ENCODE results near the gene DAPK1. TPM values are rescaled to one million over a fixed set of nuclear protein-coding genes. Genes with fewer than 3 reads are reported as not detected.
"Not testable (repeated sequence)": the region's sequence is repeated elsewhere in the genome, so short reads cannot be mapped to it uniquely, and the experiment has no call there.

Gene DAPK1
- total RNA-seq, 1 experiment from 2014 or later: 0.03 TPM

DNA sequence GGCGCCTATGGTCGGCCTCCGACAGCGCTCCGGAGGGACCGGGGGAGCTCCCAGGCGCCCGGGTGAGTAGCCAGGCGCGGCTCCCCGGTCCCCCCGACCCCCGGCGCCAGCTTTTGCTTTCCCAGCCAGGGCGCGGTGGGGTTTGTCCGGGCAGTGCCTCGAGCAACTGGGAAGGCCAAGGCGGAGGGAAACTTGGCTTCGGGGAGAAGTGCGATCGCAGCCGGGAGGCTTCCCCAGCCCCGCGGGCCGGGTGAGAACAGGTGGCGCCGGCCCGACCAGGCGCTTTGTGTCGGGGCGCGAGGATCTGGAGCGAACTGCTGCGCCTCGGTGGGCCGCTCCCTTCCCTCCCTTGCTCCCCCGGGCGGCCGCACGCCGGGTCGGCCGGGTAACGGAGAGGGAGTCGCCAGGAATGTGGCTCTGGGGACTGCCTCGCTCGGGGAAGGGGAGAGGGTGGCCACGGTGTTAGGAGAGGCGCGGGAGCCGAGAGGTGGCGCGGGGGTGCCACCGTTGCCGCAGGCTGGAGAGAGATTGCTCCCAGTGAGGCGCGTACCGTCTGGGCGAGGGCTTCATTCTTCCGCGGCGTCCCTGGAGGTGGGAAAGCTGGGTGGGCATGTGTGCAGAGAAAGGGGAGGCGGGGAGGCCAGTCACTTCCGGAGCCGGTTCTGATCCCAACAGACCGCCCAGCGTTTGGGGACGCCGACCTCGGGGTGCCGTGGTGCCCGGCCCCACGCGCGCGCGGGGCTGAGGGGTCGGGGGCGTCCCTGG, 561 bp downstream of the DAPK1 start:
- DNase-seq (ENCODE audit: low read depth): no peak

DNA sequence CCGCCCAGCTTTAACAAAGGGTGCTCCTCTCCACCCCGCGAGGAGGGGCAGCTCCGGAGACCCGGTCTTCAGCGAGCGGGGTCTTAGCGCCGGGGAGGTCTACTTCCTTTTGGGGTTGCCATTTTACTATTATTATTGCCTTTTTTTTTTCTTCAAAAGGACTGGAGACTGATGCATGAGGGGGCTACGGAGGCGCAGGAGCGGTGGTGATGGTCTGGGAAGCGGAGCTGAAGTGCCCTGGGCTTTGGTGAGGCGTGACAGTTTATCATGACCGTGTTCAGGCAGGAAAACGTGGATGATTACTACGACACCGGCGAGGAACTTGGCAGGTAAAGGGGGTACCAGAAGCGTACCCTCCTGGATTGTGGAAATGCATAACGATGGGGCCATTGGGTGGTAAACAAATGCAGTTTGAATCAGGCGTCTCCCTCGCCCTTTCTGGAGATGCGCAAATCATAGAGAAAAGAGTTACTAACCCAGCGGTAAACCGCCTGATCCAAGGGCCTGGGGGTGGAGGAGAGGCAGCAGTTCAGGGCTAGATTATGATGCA, 1.2 kb downstream of the DAPK1 start:
- no peak for DNase-seq (ENCODE audit: low read depth)

DNA sequence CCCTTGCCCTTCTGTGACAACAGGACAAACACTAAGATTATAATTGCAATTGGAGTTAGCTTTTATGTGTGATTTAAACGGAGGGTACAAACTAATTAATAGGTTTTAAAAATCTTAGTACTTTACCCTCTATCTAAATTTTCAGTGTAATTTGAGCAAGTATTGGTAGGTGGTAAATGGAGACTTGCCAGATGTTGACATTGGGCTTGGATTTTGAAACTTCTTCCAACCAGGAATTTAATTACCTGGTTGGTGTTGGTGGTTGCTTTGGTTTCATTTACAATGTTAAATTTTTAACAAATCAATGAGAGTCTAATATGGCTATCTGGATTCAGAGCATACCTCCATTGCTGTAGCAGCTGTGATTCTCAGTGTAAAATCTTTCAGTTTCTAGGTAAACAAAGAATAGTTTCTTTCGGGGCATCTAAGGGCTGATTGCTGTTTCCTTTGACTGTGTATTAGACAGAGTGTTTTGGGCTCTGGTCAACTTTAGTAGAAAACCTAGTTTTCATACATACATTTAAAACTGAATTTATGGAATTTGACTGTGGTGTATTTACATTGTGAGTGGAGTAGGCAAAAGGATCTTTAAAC, 1.9 kb downstream of the DAPK1 start:
- DNase-seq (ENCODE audit: low read depth): no peak

DNA sequence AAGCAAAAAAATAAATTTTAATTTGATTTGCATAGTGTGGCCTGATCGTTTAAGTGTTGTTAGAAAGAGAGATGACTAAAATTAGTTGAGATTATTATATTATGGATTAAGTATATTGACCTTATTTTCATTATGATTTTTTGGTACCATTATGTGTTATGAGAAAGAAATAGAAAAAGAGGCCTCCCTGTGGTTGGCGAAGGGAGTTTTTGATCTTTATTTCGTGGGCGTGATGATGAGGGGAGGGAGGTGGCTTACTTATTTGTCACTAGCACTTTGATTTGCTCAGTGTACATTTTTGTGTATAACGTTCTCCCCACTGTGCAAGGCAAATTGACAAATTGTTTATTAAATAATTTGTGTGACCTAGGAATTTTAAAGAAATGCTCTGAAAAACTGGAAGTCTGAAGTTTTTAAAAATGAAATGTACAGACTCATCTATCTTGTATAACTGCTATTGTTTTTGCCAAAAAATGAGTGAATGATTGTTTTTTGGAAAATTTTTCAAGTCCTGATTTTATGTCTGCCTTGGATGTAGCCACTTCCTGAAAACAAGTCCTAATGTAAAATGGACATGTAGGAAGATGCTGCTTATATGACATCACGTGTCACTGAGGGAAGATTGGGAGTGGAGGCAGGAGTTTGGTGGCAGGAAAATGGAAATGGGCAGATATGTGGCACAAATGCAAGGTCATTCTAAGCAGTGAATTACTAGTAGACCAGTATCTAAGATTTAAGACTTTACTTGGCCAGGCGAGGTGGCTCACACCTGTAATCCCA, 3.0 kb downstream of the DAPK1 start:
- DNase-seq (ENCODE audit: low read depth): no peak

DNA sequence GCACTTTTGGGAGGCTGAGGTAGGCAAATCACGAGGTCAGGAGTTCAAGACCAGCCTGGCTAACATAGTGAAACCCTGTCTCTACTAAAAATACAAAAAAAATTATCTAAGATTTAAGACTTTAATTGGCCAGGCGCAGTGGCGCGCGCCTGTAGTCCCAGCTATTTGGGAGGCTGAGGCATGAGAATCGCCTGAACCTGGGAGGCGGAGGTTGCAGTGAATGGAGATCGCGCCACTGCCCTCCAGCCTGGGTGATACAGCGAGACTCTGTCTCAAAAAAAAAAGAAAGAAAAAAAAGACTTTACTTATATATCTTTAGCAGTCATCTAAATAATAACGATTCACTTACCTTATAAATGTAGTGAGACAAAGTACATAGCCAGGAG, 3.6 kb downstream of the DAPK1 start:
- not testable (repeated sequence) for DNase-seq (ENCODE audit: low read depth)

DNA sequence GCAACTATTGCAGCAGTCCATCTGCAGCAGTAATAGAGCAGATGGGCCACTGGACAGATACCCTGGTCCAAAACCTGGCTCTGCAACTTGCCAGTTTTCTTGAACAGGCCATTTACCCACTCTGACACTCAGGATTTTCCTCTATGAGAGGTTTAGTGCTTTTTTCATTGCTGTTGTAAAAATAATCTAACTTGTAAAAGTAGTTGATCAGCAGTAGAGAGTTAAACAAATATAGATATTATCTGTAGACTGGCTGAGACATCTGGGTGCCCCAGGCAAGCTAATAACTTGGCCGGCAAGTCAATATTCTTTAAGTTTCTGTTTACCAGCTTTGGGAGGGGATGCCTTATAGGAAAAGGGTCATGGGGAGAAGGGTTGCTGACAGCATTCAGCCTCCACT, 4.1 kb downstream of the DAPK1 start:
- DNase-seq (ENCODE audit: low read depth): no peak

DNA sequence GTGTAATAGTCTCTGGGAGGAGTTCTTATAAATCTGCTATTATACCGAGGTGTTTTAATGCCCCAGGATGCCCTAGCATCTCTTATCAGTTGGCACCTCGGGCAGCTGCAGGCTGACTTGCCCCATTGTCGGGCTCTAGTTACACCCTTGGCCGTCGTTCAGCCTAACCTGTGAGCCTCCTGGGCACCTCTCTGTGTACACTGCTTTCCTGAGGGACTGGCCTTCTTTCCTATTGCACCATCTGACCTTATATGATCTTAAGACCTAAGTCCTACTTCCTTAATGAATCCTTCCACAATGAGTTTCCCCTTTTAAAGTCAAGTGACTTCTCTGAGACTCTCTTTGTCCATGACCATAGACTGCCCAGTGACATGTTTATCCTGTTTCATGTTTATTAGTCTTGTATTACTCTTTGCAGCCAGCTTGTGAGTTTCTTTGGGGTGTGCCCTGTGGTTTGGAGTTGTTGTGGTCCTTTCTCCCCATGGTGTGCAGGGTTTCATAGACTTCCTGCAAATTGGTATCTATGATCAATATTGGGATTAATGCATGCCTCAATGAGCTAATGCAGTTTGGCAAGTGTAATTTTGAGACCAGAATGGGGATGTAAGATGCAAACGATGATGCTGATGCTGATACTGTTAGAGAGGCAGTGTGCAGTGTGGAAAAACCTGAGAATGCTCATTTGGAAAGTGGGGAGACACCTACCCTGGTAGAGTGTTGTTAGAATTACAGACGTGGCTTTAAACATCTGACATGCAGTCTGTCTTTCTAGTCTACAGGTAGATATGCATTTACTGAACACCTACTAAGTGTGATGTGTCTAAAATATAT, 4.9 kb downstream of the DAPK1 start:
- DNase-seq (ENCODE audit: low read depth): no peak

DNA sequence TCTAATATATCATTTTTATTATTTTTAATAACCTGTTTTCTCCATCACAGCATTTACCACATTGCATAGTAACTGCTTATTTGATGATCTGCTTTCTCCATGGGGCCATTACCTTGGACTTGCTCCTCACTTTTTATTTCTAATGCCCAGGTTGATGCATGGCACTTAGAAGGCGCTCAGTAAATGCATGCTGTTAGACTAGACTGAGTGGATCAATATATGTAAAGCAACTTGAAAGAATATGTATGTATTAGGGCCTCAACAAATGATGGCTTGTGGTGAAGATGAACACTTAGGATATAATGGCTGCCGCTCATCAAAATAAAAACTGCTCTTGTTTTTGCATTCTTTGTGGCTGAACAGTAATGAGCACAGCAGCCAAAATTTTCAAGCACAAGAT, 5.8 kb downstream of the DAPK1 start:
- DNase-seq (ENCODE audit: low read depth): no peak

DNA sequence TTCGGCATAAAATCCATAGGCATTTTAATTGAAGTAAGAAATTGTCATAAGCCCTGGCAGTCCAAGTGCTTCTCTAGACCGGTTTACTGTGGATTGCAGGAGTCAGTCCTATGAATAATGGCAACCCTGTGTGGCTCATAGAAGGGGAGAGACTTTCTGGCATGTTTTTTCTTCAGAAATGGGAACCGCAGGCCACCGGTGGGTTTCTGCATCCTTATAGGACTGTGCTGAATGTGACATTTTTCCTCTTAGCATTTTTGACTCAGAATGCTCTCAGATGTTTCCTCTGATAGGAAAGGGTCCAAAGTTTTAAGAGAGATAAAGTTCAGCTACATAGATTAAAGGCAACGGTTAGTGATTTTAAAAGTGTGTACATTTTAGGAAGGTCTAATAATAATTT, 6.3 kb downstream of the DAPK1 start:
- no peak for DNase-seq (ENCODE audit: low read depth)

DNA sequence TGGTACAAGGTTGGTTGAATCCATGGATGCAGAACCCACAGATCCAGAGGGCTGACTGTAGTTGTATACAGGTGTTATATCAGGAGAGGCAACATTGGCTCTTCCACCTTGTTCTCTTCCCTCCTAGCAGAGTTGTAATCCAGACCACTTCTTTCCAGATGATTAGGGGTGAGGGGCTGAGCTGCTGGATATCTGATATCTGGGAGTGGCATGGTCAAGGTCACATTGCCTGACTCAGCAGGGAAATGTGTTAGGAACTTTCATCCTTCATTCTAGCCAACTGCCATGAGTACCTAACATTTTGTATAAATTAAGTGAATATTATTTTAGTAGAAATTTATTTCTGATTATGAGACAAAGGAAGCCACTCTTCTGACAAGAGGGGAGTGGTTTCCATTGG, 7.3 kb downstream of the DAPK1 start:
- no peak for DNase-seq (ENCODE audit: low read depth)

DNA sequence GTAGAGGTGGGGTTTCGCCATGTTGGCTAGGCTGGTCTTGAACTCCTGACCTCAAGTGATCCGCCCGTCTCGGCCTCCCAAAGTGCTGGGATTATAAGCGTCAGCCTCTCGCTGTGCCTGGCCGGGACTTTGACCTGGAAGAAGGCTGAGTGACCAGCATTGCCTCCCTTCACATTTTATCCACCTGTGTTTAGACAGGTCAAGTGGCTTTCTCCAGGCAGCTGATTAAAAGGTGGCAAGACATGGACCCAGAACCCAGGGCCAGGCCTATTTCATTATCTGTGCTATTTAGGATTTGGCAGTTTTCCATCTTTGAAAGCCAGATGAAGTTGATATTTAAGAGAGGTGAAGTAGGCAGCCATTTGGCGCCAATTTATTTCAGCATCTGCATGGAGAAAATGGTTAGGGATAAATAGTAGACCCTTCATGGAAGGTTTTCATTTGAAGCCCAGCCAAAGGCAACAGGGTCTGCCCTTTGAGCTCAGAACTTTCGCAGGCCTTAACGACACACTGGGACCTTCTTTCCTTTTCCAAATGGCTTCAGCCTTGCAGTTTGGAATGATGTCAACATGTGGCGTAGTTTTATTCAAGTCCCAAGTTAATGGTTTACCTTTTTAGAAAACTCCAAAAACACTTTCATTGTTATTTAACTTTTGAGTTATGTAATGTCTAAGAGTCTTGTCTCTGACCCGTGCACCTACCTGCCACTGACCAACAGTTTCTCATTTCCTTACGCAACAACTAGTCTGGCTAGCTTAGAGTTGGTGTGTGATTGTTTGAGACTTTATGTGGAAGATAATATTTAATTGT, 8.4 kb downstream of the DAPK1 start:
- no peak for DNase-seq (ENCODE audit: low read depth)

DNA sequence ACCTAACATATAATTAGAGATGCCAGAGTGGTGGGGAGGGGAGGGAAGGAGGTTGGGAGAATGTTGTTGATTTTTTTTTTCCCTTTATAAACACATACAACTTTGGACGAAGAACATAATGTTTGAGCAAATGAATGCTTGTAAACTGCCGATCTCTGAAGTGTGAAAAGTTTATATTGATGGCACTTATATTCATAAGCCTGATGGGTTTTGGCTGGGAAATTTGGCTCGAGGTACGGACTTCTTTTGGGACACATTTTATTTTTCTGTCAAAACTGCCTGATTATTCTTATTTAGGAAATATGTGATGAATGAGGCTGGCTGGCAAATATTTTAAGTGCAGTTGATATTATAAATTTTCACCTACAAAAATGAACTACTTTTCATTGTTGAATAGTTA, 9.9 kb downstream of the DAPK1 start:
- no peak for DNase-seq (ENCODE audit: low read depth)

DNA sequence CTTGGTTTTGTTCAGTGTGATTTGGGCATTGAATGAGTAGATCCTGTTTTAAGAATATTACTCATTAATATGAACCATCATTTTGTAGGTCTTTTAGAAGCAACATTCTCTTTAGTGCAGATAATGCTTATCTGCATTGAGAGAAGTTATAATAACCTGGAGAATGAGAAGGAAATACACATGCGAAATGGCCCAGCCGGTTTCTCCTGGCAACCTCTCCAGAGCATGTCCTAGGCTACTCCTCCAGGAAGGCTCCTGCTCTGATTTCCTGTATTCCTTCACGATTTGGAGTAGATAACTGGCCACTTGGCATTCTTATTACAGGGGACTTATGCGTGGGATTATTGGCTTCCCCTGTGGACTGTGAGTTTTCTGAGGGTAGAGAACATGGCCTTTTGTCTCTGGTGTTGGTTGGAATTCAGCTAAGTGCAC, 12.6 kb downstream of the DAPK1 start:
- DNase-seq (ENCODE audit: low read depth): no peak

DNA sequence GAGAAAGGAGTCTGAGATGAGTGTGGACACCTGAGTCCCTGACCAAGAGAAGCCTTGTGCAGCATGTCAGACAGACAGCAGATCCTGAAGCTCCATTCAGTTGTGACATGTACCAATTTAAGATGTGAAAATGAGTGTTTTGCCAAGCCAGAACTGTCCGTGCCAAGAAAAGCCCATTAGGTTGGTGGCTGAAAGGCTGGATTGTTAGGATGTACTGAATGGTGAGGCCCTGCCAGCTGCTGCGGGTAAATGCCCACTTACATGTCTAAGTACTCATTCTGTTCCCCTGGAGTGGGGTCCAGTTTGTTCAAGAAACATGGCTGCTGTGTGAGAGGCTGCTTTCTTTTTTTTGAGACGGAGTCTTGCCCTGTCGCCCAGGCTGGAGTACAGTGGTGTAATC, 14.6 kb downstream of the DAPK1 start:
- no peak for DNase-seq (ENCODE audit: low read depth)

DNA sequence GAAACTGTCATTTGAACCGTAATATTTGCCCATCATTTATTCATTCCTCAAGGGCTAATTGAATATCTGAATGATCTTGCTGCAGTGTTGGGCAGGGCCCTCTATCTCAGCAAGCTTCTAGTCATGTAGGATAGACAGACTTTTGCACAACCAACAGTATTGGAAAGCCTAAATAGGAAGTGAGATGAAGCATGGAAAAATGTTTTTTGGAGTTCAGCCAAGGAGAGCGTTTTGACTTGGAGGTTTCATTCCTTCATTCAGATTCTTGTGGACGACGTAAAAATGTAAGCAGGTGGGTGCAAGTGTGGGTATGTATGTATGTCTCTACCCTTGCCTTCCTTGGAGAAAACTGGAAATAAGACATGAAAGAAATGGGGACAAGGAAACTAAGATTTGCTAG, 15.5 kb downstream of the DAPK1 start:
- DNase-seq (ENCODE audit: low read depth): no peak

DNA sequence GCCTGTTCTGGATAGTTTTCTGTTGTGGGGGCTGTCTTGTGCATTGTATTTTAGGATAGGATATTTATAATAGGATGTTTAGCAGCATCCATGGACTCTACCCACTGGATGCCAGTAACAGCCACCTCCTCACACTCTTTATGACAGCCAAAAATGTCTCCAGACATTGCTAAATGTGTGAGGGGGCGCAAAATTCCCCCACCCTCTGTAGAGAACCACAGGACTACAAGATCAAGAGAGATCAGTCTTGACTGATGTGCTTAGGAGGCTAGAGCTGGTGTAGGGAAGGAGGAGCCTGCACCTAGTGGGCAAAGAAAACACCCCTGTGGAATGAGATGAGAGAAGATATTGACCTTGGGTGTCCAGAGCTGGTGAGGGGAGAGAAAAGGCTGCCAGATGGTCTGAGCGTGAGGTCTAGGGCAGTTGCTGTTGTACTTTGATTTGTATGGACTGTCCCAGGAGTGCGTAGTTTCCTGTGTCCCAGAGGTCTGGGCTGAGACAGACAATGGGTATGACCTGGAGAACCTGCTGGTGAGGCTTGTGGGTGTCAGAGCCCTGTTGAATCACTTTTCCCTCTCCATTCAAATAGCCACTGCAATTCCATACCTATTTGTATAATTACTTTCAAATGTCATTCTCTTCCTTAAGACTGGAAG, 16.3 kb downstream of the DAPK1 start:
- no peak for DNase-seq (ENCODE audit: low read depth)

DNA sequence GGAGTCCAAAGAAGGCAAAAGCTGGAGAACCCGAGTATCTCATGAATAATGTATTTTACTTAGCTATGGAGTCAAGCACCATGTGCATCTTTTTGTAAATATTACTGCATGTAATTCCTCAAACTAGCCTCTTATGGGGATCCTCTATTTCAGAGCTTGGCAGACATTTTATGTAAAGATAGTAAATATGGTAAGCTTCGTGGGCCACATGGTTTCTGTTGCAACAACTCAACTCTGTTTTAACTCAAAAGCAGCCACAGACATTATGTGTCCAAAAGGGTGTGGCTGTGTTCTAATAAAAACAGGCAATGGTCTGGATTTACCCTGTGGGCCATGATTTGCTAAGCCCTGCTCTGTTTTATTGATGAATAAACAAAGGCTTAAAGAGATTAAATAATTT, 17.3 kb downstream of the DAPK1 start:
- DNase-seq (ENCODE audit: low read depth): no peak

DNA sequence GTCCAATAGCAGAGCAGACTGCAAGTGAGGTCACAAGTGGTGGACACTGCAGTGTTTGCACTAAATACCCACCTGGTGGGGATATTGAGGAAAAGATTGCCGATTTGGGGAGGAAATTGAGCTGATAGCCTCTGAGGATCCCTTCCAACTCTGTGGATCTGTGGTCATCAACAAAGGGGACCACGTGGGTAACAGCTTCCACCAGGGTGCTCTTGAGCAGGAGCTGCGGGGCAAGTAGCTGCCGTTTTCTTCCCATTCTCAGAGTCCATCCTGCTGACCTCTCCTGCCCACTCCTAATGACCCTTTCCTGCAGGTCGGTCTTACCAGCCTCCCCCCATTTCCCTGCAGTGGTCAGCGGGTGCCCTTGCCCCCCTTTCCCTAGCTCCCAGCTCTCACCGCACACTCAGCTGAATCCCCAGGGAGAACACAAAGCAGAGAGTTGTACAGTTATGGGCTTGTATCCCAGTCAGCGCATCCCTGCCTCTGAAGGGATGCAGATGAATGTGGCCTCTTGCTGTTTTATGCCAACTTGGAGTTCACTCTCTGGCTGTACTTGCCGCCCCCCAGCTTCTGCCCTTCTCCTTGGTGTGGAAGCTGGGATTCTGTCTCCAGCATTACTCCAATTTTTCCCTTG, 18.0 kb downstream of the DAPK1 start:
- no peak for DNase-seq (ENCODE audit: low read depth)

DNA sequence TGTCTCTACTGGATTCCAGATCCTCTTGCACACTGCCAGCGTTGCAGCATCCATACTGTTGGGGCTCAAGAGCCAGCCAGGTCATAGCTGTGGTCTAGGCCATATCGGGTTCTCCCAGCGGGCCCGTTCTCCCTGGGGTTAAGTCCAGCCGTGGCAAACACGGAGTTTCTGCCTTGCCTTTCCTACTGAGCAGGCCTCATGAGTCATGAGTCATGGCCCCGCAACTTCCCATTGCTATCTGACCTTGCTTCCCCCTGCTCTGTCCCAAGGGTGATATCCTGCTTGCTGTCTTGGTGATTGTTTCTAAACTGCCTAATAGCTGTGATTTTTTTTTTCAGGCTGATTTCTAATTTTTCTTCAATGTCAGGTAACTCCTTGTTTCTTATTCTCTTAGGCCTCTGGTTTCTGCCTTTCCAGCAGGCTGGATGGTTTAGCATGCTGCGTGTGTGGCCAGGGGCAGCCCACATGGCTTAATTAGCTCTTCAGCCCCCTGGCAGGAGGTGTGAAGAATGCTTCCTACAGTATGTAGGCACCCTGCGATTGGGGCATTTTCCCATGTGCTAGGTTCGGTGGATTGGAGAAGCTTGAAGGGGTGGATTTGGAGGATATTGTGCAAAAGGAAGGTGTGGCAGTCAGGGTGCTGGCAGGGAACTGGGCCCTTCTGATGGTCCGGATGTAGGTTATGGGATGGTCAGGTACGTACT, 18.7 kb downstream of the DAPK1 start:
- DNase-seq (ENCODE audit: low read depth): peak; percentile 53
